22Rv1 (cell line): ENCODE results near the gene CSMD2.

ENCODE experiments used
- ZFX ChIP-seq: fragments of 450-650 bp; IDR thresholded peaks from 2 replicates; pipeline ENCODE4 v1.6.1; 2017; ENCODE audit warnings: antibody characterized with exemption, borderline replicate concordance
- TF ChIP-seq, protein P1 (sequence below): fragments of 450-650 bp; IDR thresholded peaks from 2 replicates; pipeline ENCODE4 v1.5.1; 2017; ENCODE audit warnings: mild to moderate bottlenecking

GRCh38 chr1:33975961-33976360 lies 189.1 kb downstream of the CSMD2 start:
- TF ChIP-seq, protein P1, sequence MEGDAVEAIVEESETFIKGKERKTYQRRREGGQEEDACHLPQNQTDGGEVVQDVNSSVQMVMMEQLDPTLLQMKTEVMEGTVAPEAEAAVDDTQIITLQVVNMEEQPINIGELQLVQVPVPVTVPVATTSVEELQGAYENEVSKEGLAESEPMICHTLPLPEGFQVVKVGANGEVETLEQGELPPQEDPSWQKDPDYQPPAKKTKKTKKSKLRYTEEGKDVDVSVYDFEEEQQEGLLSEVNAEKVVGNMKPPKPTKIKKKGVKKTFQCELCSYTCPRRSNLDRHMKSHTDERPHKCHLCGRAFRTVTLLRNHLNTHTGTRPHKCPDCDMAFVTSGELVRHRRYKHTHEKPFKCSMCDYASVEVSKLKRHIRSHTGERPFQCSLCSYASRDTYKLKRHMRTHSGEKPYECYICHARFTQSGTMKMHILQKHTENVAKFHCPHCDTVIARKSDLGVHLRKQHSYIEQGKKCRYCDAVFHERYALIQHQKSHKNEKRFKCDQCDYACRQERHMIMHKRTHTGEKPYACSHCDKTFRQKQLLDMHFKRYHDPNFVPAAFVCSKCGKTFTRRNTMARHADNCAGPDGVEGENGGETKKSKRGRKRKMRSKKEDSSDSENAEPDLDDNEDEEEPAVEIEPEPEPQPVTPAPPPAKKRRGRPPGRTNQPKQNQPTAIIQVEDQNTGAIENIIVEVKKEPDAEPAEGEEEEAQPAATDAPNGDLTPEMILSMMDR = no peak
- no peak for TF ChIP-seq ZFX
